ENCODE data around the gene CTRL.

GRCh38 chr16:67928147-67928546 lies 3.5 kb downstream of the CTRL start:
- TF ChIP-seq, protein P1, sequence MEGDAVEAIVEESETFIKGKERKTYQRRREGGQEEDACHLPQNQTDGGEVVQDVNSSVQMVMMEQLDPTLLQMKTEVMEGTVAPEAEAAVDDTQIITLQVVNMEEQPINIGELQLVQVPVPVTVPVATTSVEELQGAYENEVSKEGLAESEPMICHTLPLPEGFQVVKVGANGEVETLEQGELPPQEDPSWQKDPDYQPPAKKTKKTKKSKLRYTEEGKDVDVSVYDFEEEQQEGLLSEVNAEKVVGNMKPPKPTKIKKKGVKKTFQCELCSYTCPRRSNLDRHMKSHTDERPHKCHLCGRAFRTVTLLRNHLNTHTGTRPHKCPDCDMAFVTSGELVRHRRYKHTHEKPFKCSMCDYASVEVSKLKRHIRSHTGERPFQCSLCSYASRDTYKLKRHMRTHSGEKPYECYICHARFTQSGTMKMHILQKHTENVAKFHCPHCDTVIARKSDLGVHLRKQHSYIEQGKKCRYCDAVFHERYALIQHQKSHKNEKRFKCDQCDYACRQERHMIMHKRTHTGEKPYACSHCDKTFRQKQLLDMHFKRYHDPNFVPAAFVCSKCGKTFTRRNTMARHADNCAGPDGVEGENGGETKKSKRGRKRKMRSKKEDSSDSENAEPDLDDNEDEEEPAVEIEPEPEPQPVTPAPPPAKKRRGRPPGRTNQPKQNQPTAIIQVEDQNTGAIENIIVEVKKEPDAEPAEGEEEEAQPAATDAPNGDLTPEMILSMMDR (optimal IDR thresholded peaks at IDR 0.05 in 1 of 3, IDR thresholded peaks at IDR 0.05 in 1 of 3, conservative IDR thresholded peaks at IDR 0.05 in 1 of 3; ENCODE audit: extremely low read depth in 1 of 3, insufficient read depth in 2 of 3, low read length in 3 of 3) = no peak
- no peak for TF ChIP-seq EZH2 (IDR thresholded peaks at IDR 0.05; ENCODE audit: low read length)
